ENCODE measurements around the gene GPR135. TPM values are rescaled to one million over a fixed set of nuclear protein-coding genes. Genes with fewer than 3 reads are reported as not detected.

Gene GPR135
- total RNA-seq, 1 donor from 2014 or later = 4.7 TPM

GRCh38 chr14:59490756-59491155 is 25.6 kb upstream of the GPR135 start:
- no peak for DNase-seq (ENCODE audit: low spot score in 2 of 2)
- intact Hi-C loops (cut with DNase I) = no loop called here
- Histone ChIP-seq H3K9me3 (no peaks in the 10 kb centered on the region), H3K36me3 (peaks cover 34 to 58% of the 10 kb centered on the region in 2 donors), H3K4me3 (no peak overlapping the region), H3K4me1 (peaks cover 4 to 5% of the 10 kb centered on the region in 2 donors), H3K27me3 (no peaks in the 10 kb centered on the region), H3K27ac (no peak overlapping the region)
- no peak for TF ChIP-seq CTCF (IDR thresholded peaks at IDR 0.05)

GRCh38 chr14:59484639-59485175 is 19.5 kb upstream of the GPR135 start:
- Histone ChIP-seq H3K4me3 (peak overlapping the region; percentile 76 to 96), H3K27me3 (no peaks in the 10 kb centered on the region), H3K4me1 (peaks cover 5 to 20% of the 10 kb centered on the region in 2 donors), H3K27ac (peak overlapping the region; percentile 85 to 96), H3K36me3 (peaks cover 10 to 15% of the 10 kb centered on the region in 2 donors), H3K9me3 (no peaks in the 10 kb centered on the region)
- TF ChIP-seq CTCF (IDR thresholded peaks at IDR 0.05) = no peak
- intact Hi-C loops (cut with DNase I) = loop anchor here (1.0 to 10.0 kb wide), 6 partner anchors 19 to 1800 kb away; partner anchors contain the start of genes DACT1, GPR135, PCNX4 and PPM1A
- DNase-seq (ENCODE audit: low spot score in 2 of 2) = no peak

GRCh38 chr14:59483819-59484638 is 18.8 kb upstream of the GPR135 start, which contains the start of the genes JKAMP and L3HYPDH:
Gene JKAMP (plus strand): TSS chr14:59484517. CDS start chr14:59484590, 73 bp downstream.
Gene L3HYPDH (minus strand): TSS chr14:59484408. CDS start chr14:59484316, 92 bp downstream.
- no peaks in the 10 kb centered on the region for H3K27me3 ChIP-seq
- intact Hi-C loops (cut with DNase I) = loop anchor here (1.0 to 10.0 kb wide), 6 partner anchors 19 to 1801 kb away; partner anchors contain the start of genes DACT1, GPR135, PCNX4 and PPM1A
- peak; percentile 50 to 74 (median 70) for TF ChIP-seq CTCF (IDR thresholded peaks at IDR 0.05)
- peak; percentile 90 to 98 for DNase-seq (ENCODE audit: low spot score in 2 of 2)
- H3K4me3 ChIP-seq = peak within 1 kb of the TSS; percentile 76 to 96
- peaks cover 5 to 20% of the 10 kb centered on the region in 2 donors for H3K4me1 ChIP-seq
- no peaks in the 10 kb centered on the region for H3K9me3 ChIP-seq
- H3K27ac ChIP-seq = peak within 1 kb of the TSS; percentile 85 to 96
- H3K36me3 ChIP-seq = peaks cover 6 to 10% of the 10 kb centered on the region in 2 donors

- H3K36me3 ChIP-seq = peaks cover 0 to 4% of the 10 kb centered on the region in 2 donors
- no peaks in the 10 kb centered on the region for H3K9me3 ChIP-seq
- H3K4me1 ChIP-seq = peaks cover 5 to 20% of the 10 kb centered on the region in 2 donors
- TF ChIP-seq CTCF (IDR thresholded peaks at IDR 0.05) = no peak
- no peak for DNase-seq (ENCODE audit: low spot score in 2 of 2)
- intact Hi-C loops (cut with DNase I) = loop anchor here (5.0 to 10.0 kb wide), 4 partner anchors 609 to 1801 kb away; partner anchors contain the start of genes DACT1, PCNX4, PPM1A and TMEM30B
- H3K27ac ChIP-seq = peak overlapping the region; percentile 85 to 96
- H3K4me3 ChIP-seq = peak overlapping the region; percentile 76 to 96
- no peaks in the 10 kb centered on the region for H3K27me3 ChIP-seq
These were observed 18.2 kb upstream of the GPR135 start for GRCh38 chr14:59483363-59483762.

- Histone ChIP-seq H3K9me3 (no peaks in the 10 kb centered on the region), H3K4me3 (peak overlapping the region; percentile 76 to 96), H3K27ac (peak overlapping the region; percentile 85 to 96), H3K27me3 (no peaks in the 10 kb centered on the region), H3K4me1 (peaks cover 5 to 20% of the 10 kb centered on the region in 2 donors), H3K36me3 (peaks cover 0 to 3% of the 10 kb centered on the region in 2 donors)
- intact Hi-C loops (cut with DNase I) = loop anchor here (5.0 to 10.0 kb wide), 4 partner anchors 610 to 1802 kb away; partner anchors contain the start of genes DACT1, PCNX4, PPM1A and TMEM30B
- DNase-seq (ENCODE audit: low spot score in 2 of 2) = peak in 1 of 2 donors; percentile 81
- TF ChIP-seq CTCF (IDR thresholded peaks at IDR 0.05) = no peak
These were observed 17.6 kb upstream of the GPR135 start for GRCh38 chr14:59482541-59483331.

All from ascending aorta (tissue), 2 donors.